ENCODE measurements around the gene GTSF1L.

- TF ChIP-seq EZH2 (IDR thresholded peaks at IDR 0.05; ENCODE audit: insufficient read depth, poor library complexity, severe bottlenecking) = no peak
- TF ChIP-seq EZH2phosphoT487 (IDR thresholded peaks at IDR 0.05; ENCODE audit: insufficient read depth, low read depth) = no peak
Observed at GRCh38 chr20:43723735-43724134, 3.1 kb downstream of the GTSF1L start.

All from GM23248 (cell line).